ENCODE data around the gene DCANP1.
A peak's percentile ranks its signal among the peaks of the same experiment; 100 is the strongest.

Gene DCANP1

GRCh38 chr5:135400866-135401265 lies 46.3 kb downstream of the DCANP1 start:
- Histone ChIP-seq H4K20me1 (ENCODE audit: insufficient read depth, low read length) (no peaks in the 10 kb centered on the region), H3K4me3 (ENCODE audit: low read depth, low read length, poor library complexity, severe bottlenecking) (no peak overlapping the region), H3K9ac (ENCODE audit: low read length) (no peak overlapping the region), H3K9me2 (ENCODE audit: low read depth, low read length) (no peaks in the 10 kb centered on the region), H3K9me3 (ENCODE audit: low read length) (0 out of 2 replicates have a peak, but pooled peaks cover 3% of the 10 kb centered on the region), H3F3A (ENCODE audit: insufficient read depth, low read length) (no peaks in the 10 kb centered on the region), H3K27me3 (ENCODE audit: insufficient read depth, low read length) (peaks cover 4% of the 10 kb centered on the region; the same call in 1 of the 2 replicates), H3K4me1 (ENCODE audit: insufficient read depth, low read length, severe bottlenecking) (peaks cover 31% of the 10 kb centered on the region), H3K4me2 (ENCODE audit: low read length) (no peak overlapping the region), H3K79me2 (ENCODE audit: insufficient read depth, low read length) (peaks cover 28% of the 10 kb centered on the region), H3K27ac (ENCODE audit: low read depth, low read length, poor library complexity, severe bottlenecking) (no peak overlapping the region), H3K36me3 (ENCODE audit: insufficient read depth, low read length) (no peaks in the 10 kb centered on the region; the same call in 1 of the 2 replicates), H2AFZ (ENCODE audit: low read length) (no peak overlapping the region)
- TF ChIP-seq, protein P1, sequence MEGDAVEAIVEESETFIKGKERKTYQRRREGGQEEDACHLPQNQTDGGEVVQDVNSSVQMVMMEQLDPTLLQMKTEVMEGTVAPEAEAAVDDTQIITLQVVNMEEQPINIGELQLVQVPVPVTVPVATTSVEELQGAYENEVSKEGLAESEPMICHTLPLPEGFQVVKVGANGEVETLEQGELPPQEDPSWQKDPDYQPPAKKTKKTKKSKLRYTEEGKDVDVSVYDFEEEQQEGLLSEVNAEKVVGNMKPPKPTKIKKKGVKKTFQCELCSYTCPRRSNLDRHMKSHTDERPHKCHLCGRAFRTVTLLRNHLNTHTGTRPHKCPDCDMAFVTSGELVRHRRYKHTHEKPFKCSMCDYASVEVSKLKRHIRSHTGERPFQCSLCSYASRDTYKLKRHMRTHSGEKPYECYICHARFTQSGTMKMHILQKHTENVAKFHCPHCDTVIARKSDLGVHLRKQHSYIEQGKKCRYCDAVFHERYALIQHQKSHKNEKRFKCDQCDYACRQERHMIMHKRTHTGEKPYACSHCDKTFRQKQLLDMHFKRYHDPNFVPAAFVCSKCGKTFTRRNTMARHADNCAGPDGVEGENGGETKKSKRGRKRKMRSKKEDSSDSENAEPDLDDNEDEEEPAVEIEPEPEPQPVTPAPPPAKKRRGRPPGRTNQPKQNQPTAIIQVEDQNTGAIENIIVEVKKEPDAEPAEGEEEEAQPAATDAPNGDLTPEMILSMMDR (IDR thresholded peaks at IDR 0.05; ENCODE audit: low read length), result no peak
- no peak for TF ChIP-seq EZH2 (IDR thresholded peaks at IDR 0.05; ENCODE audit: borderline replicate concordance, low read length)

- Histone ChIP-seq H3K4me1 (ENCODE audit: insufficient read depth, low read length, severe bottlenecking) (peaks cover 39% of the 10 kb centered on the region), H3F3A (ENCODE audit: insufficient read depth, low read length) (no peaks in the 10 kb centered on the region), H3K36me3 (ENCODE audit: insufficient read depth, low read length) (no peaks in the 10 kb centered on the region), H3K9ac (ENCODE audit: low read length) (peak overlapping the region; percentile 95), H3K27me3 (ENCODE audit: insufficient read depth, low read length) (peaks cover 3% of the 10 kb centered on the region; the same call in 1 of the 2 replicates), H2AFZ (ENCODE audit: low read length) (peak overlapping the region; percentile 9; the same call in 1 of the 2 replicates), H3K27ac (ENCODE audit: low read depth, low read length, poor library complexity, severe bottlenecking) (no peak overlapping the region), H3K9me3 (ENCODE audit: low read length) (0 out of 2 replicates have a peak, but pooled peaks cover 1% of the 10 kb centered on the region), H4K20me1 (ENCODE audit: insufficient read depth, low read length) (no peaks in the 10 kb centered on the region), H3K4me3 (ENCODE audit: low read depth, low read length, poor library complexity, severe bottlenecking) (peak overlapping the region; percentile 93), H3K79me2 (ENCODE audit: insufficient read depth, low read length) (peaks cover 37% of the 10 kb centered on the region), H3K9me2 (ENCODE audit: low read depth, low read length) (no peaks in the 10 kb centered on the region), H3K4me2 (ENCODE audit: low read length) (peak overlapping the region; percentile 78)
- TF ChIP-seq EZH2 (IDR thresholded peaks at IDR 0.05; ENCODE audit: borderline replicate concordance, low read length), result no peak
- TF ChIP-seq, protein P1 (IDR thresholded peaks at IDR 0.05; ENCODE audit: low read length), result no peak
Observed at GRCh38 chr5:135399794-135400542, 47.2 kb downstream of the DCANP1 start.

- Histone ChIP-seq H3K4me2 (ENCODE audit: low read length) (peak within 1 kb of the TSS; percentile 86), H3K27ac (ENCODE audit: low read depth, low read length, poor library complexity, severe bottlenecking) (peak within 1 kb of the TSS; percentile 45), H3K79me2 (ENCODE audit: insufficient read depth, low read length) (peaks cover 46% of the 10 kb centered on the region), H3K4me1 (ENCODE audit: insufficient read depth, low read length, severe bottlenecking) (peaks cover 42% of the 10 kb centered on the region), H4K20me1 (ENCODE audit: insufficient read depth, low read length) (no peaks in the 10 kb centered on the region), H3K9me3 (ENCODE audit: low read length) (no peaks in the 10 kb centered on the region), H3K9ac (ENCODE audit: low read length) (peak within 1 kb of the TSS; percentile 95), H3K9me2 (ENCODE audit: low read depth, low read length) (no peaks in the 10 kb centered on the region), H3K27me3 (ENCODE audit: insufficient read depth, low read length) (no peaks in the 10 kb centered on the region), H3F3A (ENCODE audit: insufficient read depth, low read length) (no peaks in the 10 kb centered on the region), H3K36me3 (ENCODE audit: insufficient read depth, low read length) (no peaks in the 10 kb centered on the region; the same call in 1 of the 2 replicates), H3K4me3 (ENCODE audit: low read depth, low read length, poor library complexity, severe bottlenecking) (peak within 1 kb of the TSS; percentile 93), H2AFZ (ENCODE audit: low read length) (peak within 1 kb of the TSS; percentile 9; the same call in 1 of the 2 replicates)
- TF ChIP-seq EZH2 (IDR thresholded peaks at IDR 0.05; ENCODE audit: borderline replicate concordance, low read length), result no peak
- TF ChIP-seq, protein P1 (IDR thresholded peaks at IDR 0.05; ENCODE audit: low read length), result no peak
Observed at GRCh38 chr5:135398855-135399793, 48.0 kb downstream of the DCANP1 start, which contains the start of gene MACROH2A1. TSS of gene MACROH2A1 (minus strand) at chr5:135399231. CDS start at chr5:135389093, 10,138 bp downstream.
